ENCODE results near the gene GALNT1. TPM values are rescaled to one million over a fixed set of nuclear protein-coding genes. Genes with fewer than 3 reads are reported as not detected.

GALNT1 gene
- total RNA-seq, 4 donors from 2014 or later: 38.7 to 52.1 (median 46.8) TPM

DNA sequence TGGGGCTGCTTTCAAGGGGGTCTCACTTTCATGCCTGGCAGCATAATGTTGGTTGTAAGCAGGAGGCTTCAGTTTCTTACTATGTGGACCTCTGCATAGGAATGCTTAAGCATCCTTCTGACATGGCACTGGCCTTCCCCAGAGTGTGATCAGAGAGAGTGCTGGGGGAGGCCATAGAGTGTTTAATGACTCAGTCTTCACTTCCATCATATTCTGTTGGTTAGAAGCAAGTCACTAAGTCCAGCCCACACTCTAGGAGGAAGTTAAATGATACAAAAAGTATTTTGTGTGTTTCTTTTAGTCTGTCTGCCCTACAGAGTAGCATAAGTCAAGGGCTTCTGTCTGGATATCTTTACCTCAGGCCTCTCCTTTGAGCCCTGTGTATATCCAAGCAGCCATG is 64.9 kb downstream of the GALNT1 start:
- TF ChIP-seq POLR2AphosphoS5 (IDR thresholded peaks at IDR 0.05) (no peak), EP300 (IDR thresholded peaks at IDR 0.05) (no peak), POLR2A (IDR thresholded peaks at IDR 0.05) (no peak)
- TF ChIP-seq, protein P1, sequence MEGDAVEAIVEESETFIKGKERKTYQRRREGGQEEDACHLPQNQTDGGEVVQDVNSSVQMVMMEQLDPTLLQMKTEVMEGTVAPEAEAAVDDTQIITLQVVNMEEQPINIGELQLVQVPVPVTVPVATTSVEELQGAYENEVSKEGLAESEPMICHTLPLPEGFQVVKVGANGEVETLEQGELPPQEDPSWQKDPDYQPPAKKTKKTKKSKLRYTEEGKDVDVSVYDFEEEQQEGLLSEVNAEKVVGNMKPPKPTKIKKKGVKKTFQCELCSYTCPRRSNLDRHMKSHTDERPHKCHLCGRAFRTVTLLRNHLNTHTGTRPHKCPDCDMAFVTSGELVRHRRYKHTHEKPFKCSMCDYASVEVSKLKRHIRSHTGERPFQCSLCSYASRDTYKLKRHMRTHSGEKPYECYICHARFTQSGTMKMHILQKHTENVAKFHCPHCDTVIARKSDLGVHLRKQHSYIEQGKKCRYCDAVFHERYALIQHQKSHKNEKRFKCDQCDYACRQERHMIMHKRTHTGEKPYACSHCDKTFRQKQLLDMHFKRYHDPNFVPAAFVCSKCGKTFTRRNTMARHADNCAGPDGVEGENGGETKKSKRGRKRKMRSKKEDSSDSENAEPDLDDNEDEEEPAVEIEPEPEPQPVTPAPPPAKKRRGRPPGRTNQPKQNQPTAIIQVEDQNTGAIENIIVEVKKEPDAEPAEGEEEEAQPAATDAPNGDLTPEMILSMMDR (IDR thresholded peaks at IDR 0.05): no peak
- Histone ChIP-seq H3K4me3 (no peak overlapping the region), H3K4me1 (no peaks in the 10 kb centered on the region), H3K27me3 (no peaks in the 10 kb centered on the region), H3K27ac (no peak overlapping the region), H3K9me3 (no peaks in the 10 kb centered on the region), H3K36me3 (peaks cover 0 to 6% of the 10 kb centered on the region in 2 donors)
- ATAC-seq: no peak

DNA sequence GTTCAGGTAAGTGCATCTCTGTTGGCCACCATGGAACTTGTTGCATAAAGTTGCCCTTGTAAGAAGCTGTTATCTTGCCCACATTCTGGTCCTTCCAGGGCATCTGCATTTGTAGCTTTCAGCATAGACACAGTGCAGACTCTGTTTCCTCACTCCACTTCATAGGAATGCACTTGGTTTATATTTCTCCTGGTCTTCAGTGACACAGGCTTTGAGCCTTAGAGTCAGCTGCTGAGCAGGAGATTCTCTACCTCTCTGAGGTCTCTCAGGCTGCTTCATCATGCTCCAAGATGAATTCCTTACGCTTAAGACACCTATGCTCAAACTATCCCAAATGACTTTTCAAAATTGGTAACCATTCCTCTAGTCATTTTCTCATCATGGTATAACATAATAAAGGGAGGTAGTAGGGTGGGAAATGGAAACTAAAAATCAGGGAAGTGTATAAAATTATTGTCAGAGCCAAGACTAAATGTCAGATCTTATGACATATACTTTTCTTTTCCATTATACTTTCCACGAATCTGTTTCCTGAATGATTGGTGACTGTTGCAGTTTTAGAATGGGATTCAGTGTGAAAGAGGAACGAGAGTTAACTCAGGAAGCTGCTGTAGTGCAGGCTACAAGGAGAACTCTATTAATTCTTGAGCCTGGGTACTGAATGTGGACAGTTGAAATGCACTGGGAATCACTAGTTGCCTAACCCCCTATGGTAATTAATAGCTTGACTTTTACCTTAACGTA is 72.0 kb downstream of the GALNT1 start:
- H3K9me3 ChIP-seq: no peaks in the 10 kb centered on the region
- TF ChIP-seq POLR2A (IDR thresholded peaks at IDR 0.05): no peak
- TF ChIP-seq EP300 (IDR thresholded peaks at IDR 0.05): no peak
- TF ChIP-seq POLR2AphosphoS5 (IDR thresholded peaks at IDR 0.05): no peak
- TF ChIP-seq, protein P1 (IDR thresholded peaks at IDR 0.05): no peak
- whole genome bisulfite sequencing, 2 donors (ENCODE audit: low coverage in 1 of 2): 69 to 75% methylated on average over 4 of the region's 4 CpGs
- no peak for ATAC-seq
- H3K27me3 ChIP-seq: no peaks in the 10 kb centered on the region
- H3K4me3 ChIP-seq: no peak overlapping the region
- H3K4me1 ChIP-seq: peaks cover 0 to 31% (median 4%) of the 10 kb centered on the region in 3 donors
- no peaks in the 10 kb centered on the region for H3K36me3 ChIP-seq
- H3K27ac ChIP-seq: no peak overlapping the region

DNA sequence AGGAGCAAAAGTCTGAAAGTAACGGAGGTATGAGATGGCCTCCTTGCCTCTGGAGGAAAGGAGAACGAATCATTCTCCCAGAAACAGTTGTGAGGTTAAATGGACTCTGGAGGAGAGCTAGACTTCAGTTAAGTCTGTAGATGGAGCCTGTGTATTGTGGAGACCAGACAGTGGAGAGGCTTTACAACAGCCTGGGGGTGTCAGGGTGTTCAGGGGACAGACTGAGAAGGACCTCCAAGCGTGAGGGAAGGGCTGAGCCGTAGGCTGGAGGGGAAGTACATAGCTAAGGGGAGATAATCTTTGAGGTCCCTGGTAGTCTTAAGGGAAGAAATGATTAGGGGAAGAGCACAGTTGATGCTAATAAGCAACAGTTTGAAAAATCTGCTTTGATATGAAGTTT is 76.6 kb downstream of the GALNT1 start:
- peaks cover 0 to 43% (median 4%) of the 10 kb centered on the region in 3 donors for H3K4me1 ChIP-seq
- no peaks in the 10 kb centered on the region for H3K27me3 ChIP-seq
- TF ChIP-seq, protein P1 (IDR thresholded peaks at IDR 0.05): no peak
- no peak for TF ChIP-seq POLR2AphosphoS5 (IDR thresholded peaks at IDR 0.05)
- no peak for TF ChIP-seq POLR2A (IDR thresholded peaks at IDR 0.05)
- no peak for TF ChIP-seq EP300 (IDR thresholded peaks at IDR 0.05)
- H3K27ac ChIP-seq: no peak overlapping the region
- 84 to 93% methylated on average over 4 of the region's 4 CpGs for WGBS, 2 donors (ENCODE audit: low coverage in 1 of 2)
- H3K4me3 ChIP-seq: no peak overlapping the region
- ATAC-seq: no peak
- H3K36me3 ChIP-seq: no peaks in the 10 kb centered on the region
- H3K9me3 ChIP-seq: no peaks in the 10 kb centered on the region

DNA sequence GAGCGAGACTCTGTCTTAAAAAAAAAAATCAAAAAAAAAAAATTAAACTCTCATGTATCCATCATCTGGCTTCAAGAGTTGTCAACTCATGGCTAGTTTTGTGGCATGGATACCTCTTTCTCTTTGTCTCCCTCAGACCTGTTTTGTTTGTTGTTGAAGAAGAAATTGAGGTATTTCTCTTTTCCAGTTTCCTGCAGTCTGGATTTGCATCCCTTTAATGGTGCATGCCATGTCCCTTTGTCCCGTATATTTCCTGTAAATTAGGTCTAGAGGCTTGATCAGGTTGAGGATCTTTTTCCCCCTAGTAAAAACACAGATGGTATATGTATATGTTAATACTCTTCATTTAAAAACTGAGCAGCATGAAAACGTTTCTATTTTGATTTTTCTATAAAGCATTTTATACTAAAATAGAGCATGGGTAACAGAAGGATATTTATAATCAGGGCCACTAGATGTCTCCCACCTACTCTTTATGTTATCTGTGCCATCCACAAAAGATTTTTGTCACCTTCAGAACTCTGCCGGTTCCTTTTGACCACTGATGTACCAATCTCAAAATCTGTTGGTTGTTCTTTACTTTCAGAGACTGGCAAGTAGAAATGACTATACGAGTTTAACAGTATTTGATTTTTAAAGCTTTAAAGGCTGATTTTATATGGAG is 80.1 kb downstream of the GALNT1 start:
- 53 to 58% methylated on average over 5 of the region's 5 CpGs for WGBS, 2 donors (ENCODE audit: low coverage in 1 of 2)
- no peaks in the 10 kb centered on the region for H3K9me3 ChIP-seq
- H3K27ac ChIP-seq: no peak overlapping the region
- peaks cover 0 to 17% (median 0%) of the 10 kb centered on the region in 3 donors for H3K4me1 ChIP-seq
- no peak for ATAC-seq
- TF ChIP-seq, protein P1 (IDR thresholded peaks at IDR 0.05): no peak
- TF ChIP-seq EP300 (IDR thresholded peaks at IDR 0.05) (no peak), POLR2AphosphoS5 (IDR thresholded peaks at IDR 0.05) (no peak), POLR2A (IDR thresholded peaks at IDR 0.05) (no peak)
- H3K36me3 ChIP-seq: peaks cover 0 to 22% of the 10 kb centered on the region in 2 donors
- no peak overlapping the region for H3K4me3 ChIP-seq
- H3K27me3 ChIP-seq: no peaks in the 10 kb centered on the region

Data from gastroesophageal sphincter (tissue), 4 donors.